ENCODE measurements around the gene GNAS. TPM values are rescaled to one million over a fixed set of nuclear protein-coding genes. Genes with fewer than 3 reads are reported as not detected.
A peak's percentile ranks its signal among the peaks of the same experiment; 100 is the strongest.

Gene GNAS
- total and polyA plus RNA-seq, 9 of the 15 experiments (the other 6 are each of a cell fraction or from before 2014, with no cell fraction given): 128 to 648 (median 266) TPM

DNA sequence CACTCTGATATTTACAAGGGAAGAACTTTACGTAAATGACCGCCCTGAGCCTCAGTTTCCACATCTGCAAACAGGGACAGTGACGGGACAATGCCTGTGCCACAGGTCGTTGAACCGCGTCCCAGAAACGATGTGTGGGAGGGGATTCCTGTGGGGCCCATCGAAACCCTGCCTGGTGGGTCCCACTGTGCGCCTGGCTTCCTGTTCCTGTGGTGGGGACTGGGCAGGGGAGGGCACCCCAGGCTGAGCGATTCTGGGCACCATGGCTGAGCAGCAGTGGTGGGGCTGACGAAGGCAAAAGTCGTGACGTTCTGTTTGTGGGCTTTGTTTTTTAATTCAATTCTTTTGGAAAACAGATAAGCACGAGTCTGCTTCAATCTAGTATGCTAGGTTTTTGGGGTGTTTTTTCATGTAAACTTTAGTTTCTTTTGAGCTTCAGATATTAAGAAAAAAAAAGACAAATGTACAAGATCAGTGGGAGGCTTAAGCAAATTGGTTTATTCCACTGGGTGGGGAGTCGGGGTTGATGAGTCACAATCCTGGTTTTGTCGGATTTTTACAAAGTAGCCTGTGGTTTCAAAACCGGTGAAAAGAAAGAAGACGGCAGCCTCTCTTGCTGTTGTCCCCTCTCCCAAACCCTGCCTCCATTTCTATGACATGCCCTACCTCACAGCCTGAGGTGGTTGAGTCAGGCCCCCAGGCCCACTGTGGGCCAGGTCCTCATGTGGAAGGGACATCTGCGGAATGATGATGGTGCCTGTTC lies 42.2 kb upstream of the GNAS start (continued):
- TF ChIP-seq, protein P1, sequence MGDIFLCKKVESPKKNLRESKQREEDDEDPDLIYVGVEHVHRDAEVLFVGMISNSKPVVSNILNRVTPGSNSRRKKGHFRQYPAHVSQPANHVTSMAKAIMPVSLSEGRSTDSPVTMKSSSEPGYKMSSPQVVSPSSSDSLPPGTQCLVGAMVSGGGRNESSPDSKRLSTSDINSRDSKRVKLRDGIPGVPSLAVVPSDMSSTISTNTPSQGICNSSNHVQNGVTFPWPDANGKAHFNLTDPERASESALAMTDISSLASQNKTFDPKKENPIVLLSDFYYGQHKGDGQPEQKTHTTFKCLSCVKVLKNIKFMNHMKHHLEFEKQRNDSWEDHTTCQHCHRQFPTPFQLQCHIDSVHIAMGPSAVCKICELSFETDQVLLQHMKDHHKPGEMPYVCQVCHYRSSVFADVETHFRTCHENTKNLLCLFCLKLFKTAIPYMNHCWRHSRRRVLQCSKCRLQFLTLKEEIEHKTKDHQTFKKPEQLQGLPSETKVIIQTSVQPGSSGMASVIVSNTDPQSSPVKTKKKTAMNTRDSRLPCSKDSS (IDR thresholded peaks at IDR 0.05; ENCODE audit: low read depth, partially characterized antibody): no peak
- no peak for TF ChIP-seq NBN (IDR thresholded peaks at IDR 0.05; ENCODE audit: low read depth)
- TF ChIP-seq CBX8 (IDR thresholded peaks at IDR 0.05; ENCODE audit: borderline replicate concordance, extremely low read depth, low read depth, low read length, poor library complexity, severe bottlenecking): peak; percentile 23
- TF ChIP-seq THRAP3 (IDR thresholded peaks at IDR 0.05; ENCODE audit: borderline replicate concordance): no peak
- TF ChIP-seq POLR2B (IDR thresholded peaks at IDR 0.05; ENCODE audit: low read depth, partially characterized antibody): no peak
- TF ChIP-seq ILK (tag; IDR thresholded peaks at IDR 0.05; ENCODE audit: borderline replicate concordance, low read depth): no peak
- TF ChIP-seq RNF2 (IDR thresholded peaks at IDR 0.05): no peak
- TF ChIP-seq HCFC1 (IDR thresholded peaks at IDR 0.05; ENCODE audit: low read depth, low read length): no peak

DNA sequence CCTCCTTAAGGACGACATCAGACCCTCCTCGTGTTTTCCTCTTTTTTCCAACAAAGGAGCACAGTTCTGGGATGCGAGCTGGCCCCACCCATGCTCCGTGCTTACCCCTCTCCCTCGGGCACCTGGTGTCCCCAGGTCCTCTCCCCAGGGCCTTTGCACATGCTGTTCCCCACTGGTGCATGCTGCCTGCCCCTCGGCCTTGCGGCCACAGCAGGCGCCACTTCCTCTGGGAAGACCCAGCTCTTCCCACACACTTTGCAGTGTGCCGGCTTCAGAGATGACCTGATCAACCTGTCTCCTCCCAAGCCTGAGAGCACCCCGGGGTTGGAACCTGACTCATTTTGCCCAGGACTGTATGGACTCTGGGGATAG lies 41.7 kb upstream of the GNAS start:
- H3K9me3 ChIP-seq (replicated peaks; ENCODE audit: control insufficient read depth, insufficient read depth, low read depth, low read length): no peaks in the 10 kb centered on the region
- CTCF ChIA-PET (ENCODE audit: low intra/inter-chr PET ratio): no interaction called here
- POLR2A ChIA-PET: interaction anchor here (0.6 kb wide), 2 partner anchors 72 to 166 kb away, joined by 3 to 4 read pairs; no protein-coding TSS in a partner anchor
- in situ Hi-C loops (cut with MboI) (loop anchor here (25.0 kb wide), 1 partner anchor 574 kb away; the partner anchor contains the start of gene ANKRD60), intact Hi-C loops (cut with micrococcal nuclease) (no loop called here)
- no peak overlapping the region for H3K4me3 ChIP-seq
- H3K9me1 ChIP-seq (ENCODE audit: control insufficient read depth, insufficient read depth, low read length): no peaks in the 10 kb centered on the region
- H3K36me3 ChIP-seq (ENCODE audit: control insufficient read depth, insufficient read depth, low read length): no peaks in the 10 kb centered on the region
- no peaks in the 10 kb centered on the region for H3K4me1 ChIP-seq (replicated peaks in 1 of 2; ENCODE audit: control insufficient read depth in 2 of 2, insufficient read depth in 2 of 2, low read length in 2 of 2)
- 0 out of 2 replicates have a peak, but pooled peaks cover 14% of the 10 kb centered on the region for H4K20me1 ChIP-seq (replicated peaks; ENCODE audit: control insufficient read depth, insufficient read depth, low read length)
- no peak overlapping the region for H3K27ac ChIP-seq (ENCODE audit: extremely low read depth, low read depth, low read length)
- 0% methylated on average over 8 of the region's 10 CpGs for WGBS (ENCODE audit: insufficient coverage, low coverage, missing lambda C conversion rate)
- ATAC-seq (no peak), DNase-seq (ENCODE audit: extremely low read depth in 1 of 4, low spot score in 3 of 4) (no peak), FAIRE-seq (no peak)
- H2AFZ ChIP-seq (ENCODE audit: low read depth, low read length): no peak overlapping the region
- no TSS peak for BruUV-seq (replicated peaks)
- H3K27me3 ChIP-seq (ENCODE audit: control insufficient read depth in 2 of 2, insufficient read depth in 2 of 2, low read length in 2 of 2): peaks cover 53 to 74% of the 10 kb centered on the region in 2 experiments
- H3K4me2 ChIP-seq (ENCODE audit: insufficient read depth, low read length): no peak overlapping the region
- H3K9ac ChIP-seq (ENCODE audit: insufficient read depth in 1 of 2, low read depth in 2 of 2, low read length in 2 of 2): no peak overlapping the region
- H3K79me2 ChIP-seq (ENCODE audit: control insufficient read depth, insufficient read depth, low read length): no peaks in the 10 kb centered on the region
- TF ChIP-seq CLOCK (CRISPR knock-in tag; IDR thresholded peaks at IDR 0.05; ENCODE audit: borderline replicate concordance): no peak
